Activated T-helper 1 cell treated with anti-CD3 and anti-CD28 coated beads, Interleukin-12 subunit alpha, Interleukin-12 subunit beta, Interleukin-2, Interleukin-4 antibody, amounts not matched to agents 30 ng/mL and 10 ng/mL and 1 ng/mL, durations not matched to agents 14 hours and 24 hours and 36 hours (primary cell): ENCODE results near the gene C19orf44. TPM values are rescaled to one million over a fixed set of nuclear protein-coding genes. Genes with fewer than 3 reads are reported as not detected.
"Not testable (repeated sequence)": the region's sequence is repeated elsewhere in the genome, so short reads cannot be mapped to it uniquely, and the experiment has no call there.

Experiments used
- DNase-seq: peaks from one replicate; pipeline ENCODE4 v3.0.0; 2021; ENCODE audit warnings: low spot score
- H3K27ac Mint-ChIP-seq: one replicate; pipeline ENCODE4 v1.8.0; 2021; ENCODE audit warnings: mild to moderate bottlenecking, mixed read lengths
- H3K27me3 Mint-ChIP-seq: one replicate; pipeline ENCODE4 v1.8.0; 2022; ENCODE audit warnings: mild to moderate bottlenecking, moderate library complexity, mixed read lengths; ENCODE audit not compliant: insufficient read depth
- H3K36me3 Mint-ChIP-seq: one replicate; pipeline ENCODE4 v1.8.0; 2021; ENCODE audit warnings: low read depth, mixed read lengths
- H3K4me1 Mint-ChIP-seq: one replicate; pipeline ENCODE4 v1.8.0; 2021; ENCODE audit warnings: low read depth, mixed read lengths
- H3K4me3 Mint-ChIP-seq: one replicate; pipeline ENCODE4 v1.8.0; 2021; ENCODE audit warnings: mild to moderate bottlenecking, moderate library complexity, mixed read lengths
- H3K9me3 Mint-ChIP-seq: one replicate; pipeline ENCODE4 v1.8.0; 2021; ENCODE audit warnings: mixed read lengths
- intact Hi-C: fragments of 100-400 bp; cut with micrococcal nuclease; formaldehyde crosslinking; loops from one replicate; pipeline ENCODE4 v1.15.1; 2024
- total RNA-seq: library from RNA; stranded (reverse); gene quantifications from 2 replicates; pipeline ENCODE4 v1.2.3, GENCODE V29; 2022

The C19orf44 gene
- total RNA-seq, 1 donor from 2014 or later: 4.4 TPM

- Mint-ChIP-seq H3K4me3 (no peak overlapping the region), H3K27ac (no peak overlapping the region), H3K36me3 (no peaks in the 10 kb centered on the region), H3K9me3 (no peaks in the 10 kb centered on the region), H3K27me3 (no peaks in the 10 kb centered on the region), H3K4me1 (no peaks in the 10 kb centered on the region)
- intact Hi-C loops: no loop called here
- DNase-seq: no peak
Observed at GRCh38 chr19:16509141-16510061, 13.2 kb downstream of the C19orf44 start.

- H3K36me3 Mint-ChIP-seq, H3K27me3 Mint-ChIP-seq, intact Hi-C loops, H3K27ac Mint-ChIP-seq, H3K4me3 Mint-ChIP-seq, H3K9me3 Mint-ChIP-seq, H3K4me1 Mint-ChIP-seq, DNase-seq: not testable (repeated sequence)
Observed at GRCh38 chr19:16512611-16513010, 16.4 kb downstream of the C19orf44 start.

- no peaks in the 10 kb centered on the region for H3K9me3 Mint-ChIP-seq
- DNase-seq: no peak
- intact Hi-C loops: no loop called here
- no peaks in the 10 kb centered on the region for H3K4me1 Mint-ChIP-seq
- H3K27me3 Mint-ChIP-seq: no peaks in the 10 kb centered on the region
- H3K36me3 Mint-ChIP-seq: peaks cover 13% of the 10 kb centered on the region
- H3K27ac Mint-ChIP-seq: no peak overlapping the region
- H3K4me3 Mint-ChIP-seq: no peak overlapping the region
Observed at GRCh38 chr19:16514383-16515019, 18.3 kb downstream of the C19orf44 start.

GRCh38 chr19:16516381-16516780, 20.2 kb downstream of the C19orf44 start:
- Mint-ChIP-seq H3K4me1 (no peaks in the 10 kb centered on the region), H3K27me3 (no peaks in the 10 kb centered on the region), H3K36me3 (peaks cover 17% of the 10 kb centered on the region), H3K27ac (no peak overlapping the region), H3K4me3 (no peak overlapping the region), H3K9me3 (no peaks in the 10 kb centered on the region)
- intact Hi-C loops: no loop called here
- DNase-seq: no peak

GRCh38 chr19:16516923-16517610, 20.9 kb downstream of the C19orf44 start:
- intact Hi-C loops: no loop called here
- no peak overlapping the region for H3K27ac Mint-ChIP-seq
- H3K4me1 Mint-ChIP-seq: no peaks in the 10 kb centered on the region
- H3K27me3 Mint-ChIP-seq: no peaks in the 10 kb centered on the region
- no peak overlapping the region for H3K4me3 Mint-ChIP-seq
- H3K36me3 Mint-ChIP-seq: peaks cover 17% of the 10 kb centered on the region
- no peak for DNase-seq
- H3K9me3 Mint-ChIP-seq: no peaks in the 10 kb centered on the region

GRCh38 chr19:16518061-16518460, 21.9 kb downstream of the C19orf44 start:
- Mint-ChIP-seq H3K4me1 (no peaks in the 10 kb centered on the region), H3K36me3 (peaks cover 24% of the 10 kb centered on the region), H3K9me3 (no peaks in the 10 kb centered on the region), H3K4me3 (no peak overlapping the region), H3K27ac (no peak overlapping the region), H3K27me3 (no peaks in the 10 kb centered on the region)
- no peak for DNase-seq
- intact Hi-C loops: no loop called here

GRCh38 chr19:16518483-16519229, 22.5 kb downstream of the C19orf44 start:
- intact Hi-C loops: no loop called here
- Mint-ChIP-seq H3K27me3 (no peaks in the 10 kb centered on the region), H3K4me1 (no peaks in the 10 kb centered on the region), H3K9me3 (no peaks in the 10 kb centered on the region), H3K4me3 (no peak overlapping the region), H3K36me3 (peaks cover 27% of the 10 kb centered on the region), H3K27ac (no peak overlapping the region)
- DNase-seq: no peak

GRCh38 chr19:16519230-16519687, 23.1 kb downstream of the C19orf44 start:
- H3K36me3 Mint-ChIP-seq: peaks cover 31% of the 10 kb centered on the region
- no peak overlapping the region for H3K27ac Mint-ChIP-seq
- no peaks in the 10 kb centered on the region for H3K27me3 Mint-ChIP-seq
- intact Hi-C loops: no loop called here
- no peaks in the 10 kb centered on the region for H3K4me1 Mint-ChIP-seq
- H3K4me3 Mint-ChIP-seq: no peak overlapping the region
- no peak for DNase-seq
- H3K9me3 Mint-ChIP-seq: no peaks in the 10 kb centered on the region

- Mint-ChIP-seq H3K4me3 (no peak overlapping the region), H3K27ac (no peak overlapping the region), H3K36me3 (peaks cover 32% of the 10 kb centered on the region), H3K9me3 (no peaks in the 10 kb centered on the region), H3K27me3 (no peaks in the 10 kb centered on the region), H3K4me1 (no peaks in the 10 kb centered on the region)
- no peak for DNase-seq
- intact Hi-C loops: no loop called here
Observed at GRCh38 chr19:16520074-16520973, 24.1 kb downstream of the C19orf44 start.

- Mint-ChIP-seq H3K27me3 (no peaks in the 10 kb centered on the region), H3K4me3 (no peak overlapping the region), H3K4me1 (no peaks in the 10 kb centered on the region), H3K9me3 (no peaks in the 10 kb centered on the region), H3K36me3 (peaks cover 34% of the 10 kb centered on the region), H3K27ac (no peak overlapping the region)
- DNase-seq: no peak
- intact Hi-C loops: no loop called here
Observed at GRCh38 chr19:16520986-16521624, 24.9 kb downstream of the C19orf44 start.

- H3K4me1 Mint-ChIP-seq: no peaks in the 10 kb centered on the region
- no peaks in the 10 kb centered on the region for H3K27me3 Mint-ChIP-seq
- peaks cover 38% of the 10 kb centered on the region for H3K36me3 Mint-ChIP-seq
- no peaks in the 10 kb centered on the region for H3K9me3 Mint-ChIP-seq
- no peak overlapping the region for H3K4me3 Mint-ChIP-seq
- DNase-seq: no peak
- H3K27ac Mint-ChIP-seq: no peak overlapping the region
- intact Hi-C loops: no loop called here
Observed at GRCh38 chr19:16521715-16522289, 25.6 kb downstream of the C19orf44 start.
